Measurements from ENCODE around the gene TLX3. TPM values are rescaled to one million over a fixed set of nuclear protein-coding genes. Genes with fewer than 3 reads are reported as not detected.
"Not testable (repeated sequence)": the region's sequence is repeated elsewhere in the genome, so short reads cannot be mapped to it uniquely, and the experiment has no call there.

The TLX3 gene
- total RNA-seq, 1 experiment from 2014 or later, result 0.96 TPM

GRCh38 chr5:171323806-171324632, 15.0 kb downstream of the TLX3 start:
- no peak for DNase-seq (ENCODE audit: low read depth)

- no peak for DNase-seq (ENCODE audit: low read depth)
Observed at GRCh38 chr5:171330021-171330420, 21.0 kb downstream of the TLX3 start.

DNA sequence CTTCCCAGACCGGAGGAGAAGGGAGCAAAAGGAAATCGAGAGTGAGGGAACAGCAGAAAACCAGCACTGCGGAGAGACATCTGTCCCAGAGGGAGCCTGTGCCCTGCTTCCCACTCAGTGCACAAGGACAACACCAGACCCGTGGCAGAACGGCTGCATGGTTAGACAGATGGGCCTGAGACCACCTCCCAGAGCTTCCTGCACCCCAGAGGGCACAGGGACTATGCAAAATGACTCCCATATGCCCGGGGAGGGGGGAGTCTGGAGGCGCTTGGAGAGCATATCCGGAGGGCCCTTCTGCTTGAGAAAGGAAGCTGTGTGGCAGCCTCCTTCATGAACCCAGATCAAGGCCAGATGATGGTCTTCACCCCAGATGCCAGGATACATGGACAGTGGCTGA, 26.6 kb downstream of the TLX3 start:
- no peak for DNase-seq (ENCODE audit: low read depth)

DNA sequence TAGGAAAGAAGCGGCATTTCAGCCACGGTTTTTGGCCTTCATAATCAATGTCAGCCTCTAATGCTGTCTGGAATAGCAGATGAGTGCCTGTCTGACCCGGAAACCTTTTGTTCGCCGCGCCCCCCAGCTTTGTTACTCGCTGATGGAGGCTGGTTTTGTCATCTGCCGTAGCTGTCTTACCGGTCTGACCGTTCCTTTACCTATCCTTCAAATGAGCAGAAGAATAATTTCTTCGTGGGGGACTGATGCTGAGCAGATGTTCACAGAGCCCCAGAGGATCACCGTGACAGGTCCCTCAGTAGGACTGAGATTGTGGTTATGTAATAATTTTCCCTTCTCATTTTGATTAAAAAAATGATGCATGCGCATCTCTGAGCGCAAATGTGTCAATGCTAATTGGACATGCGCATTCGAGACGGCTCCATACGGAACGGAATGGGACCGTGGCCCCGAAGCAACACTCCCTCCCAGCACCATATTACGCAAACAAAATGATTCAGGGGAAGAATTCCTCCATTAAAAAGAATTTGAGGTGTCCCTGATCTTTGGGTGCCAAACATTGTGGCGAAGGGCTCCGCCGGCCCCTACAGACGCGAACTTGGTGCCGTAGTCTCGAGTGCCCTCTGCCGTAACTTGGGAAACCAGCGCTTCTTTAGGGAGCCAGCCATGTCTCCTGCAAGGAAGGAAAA, 27.6 kb downstream of the TLX3 start:
- DNase-seq (ENCODE audit: low read depth), result peak; percentile 37

GRCh38 chr5:171337210-171337569, 28.1 kb downstream of the TLX3 start:
- no peak for DNase-seq (ENCODE audit: low read depth)

GRCh38 chr5:171340042-171340441, 31.0 kb downstream of the TLX3 start:
- no peak for DNase-seq (ENCODE audit: low read depth)

GRCh38 chr5:171340491-171340890, 31.4 kb downstream of the TLX3 start:
- no peak for DNase-seq (ENCODE audit: low read depth)

GRCh38 chr5:171342362-171343111, 33.5 kb downstream of the TLX3 start:
- peak; percentile 45 for DNase-seq (ENCODE audit: low read depth)

DNA sequence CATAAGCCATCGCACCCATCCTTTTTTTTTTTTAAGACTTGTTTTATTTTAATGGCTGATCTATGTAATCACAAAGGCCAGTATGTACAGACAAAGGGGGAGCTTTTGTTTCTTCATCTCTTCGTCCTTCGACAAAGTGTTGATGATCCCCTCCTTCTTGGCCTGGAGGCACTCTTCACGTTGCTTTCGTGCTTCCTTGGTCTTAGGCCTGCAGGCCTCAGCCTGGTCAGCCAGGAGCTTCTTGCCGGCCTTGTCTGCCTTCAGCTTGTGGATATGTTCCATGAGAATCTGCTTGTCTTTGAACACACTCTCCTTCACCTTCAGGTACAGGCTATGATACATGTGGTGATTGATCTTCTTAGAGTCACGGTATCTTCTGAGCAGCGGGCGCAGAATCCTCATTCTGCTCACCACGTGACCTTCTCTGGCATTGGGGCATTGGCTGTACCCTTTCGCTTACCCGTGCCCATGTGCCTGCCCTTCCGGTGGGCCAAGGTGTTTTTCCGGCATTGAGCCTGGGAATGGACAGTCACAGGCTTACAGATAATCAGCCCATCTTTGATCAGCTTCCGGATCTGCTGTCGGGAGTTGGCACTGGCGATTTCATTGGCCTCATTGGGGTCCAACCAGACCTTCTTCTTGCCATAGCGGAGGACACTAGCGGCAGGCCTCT, 36.0 kb downstream of the TLX3 start:
- no peak for DNase-seq (ENCODE audit: low read depth)

GRCh38 chr5:171351536-171352073, 42.6 kb downstream of the TLX3 start:
- DNase-seq (ENCODE audit: low read depth), result no peak

DNA sequence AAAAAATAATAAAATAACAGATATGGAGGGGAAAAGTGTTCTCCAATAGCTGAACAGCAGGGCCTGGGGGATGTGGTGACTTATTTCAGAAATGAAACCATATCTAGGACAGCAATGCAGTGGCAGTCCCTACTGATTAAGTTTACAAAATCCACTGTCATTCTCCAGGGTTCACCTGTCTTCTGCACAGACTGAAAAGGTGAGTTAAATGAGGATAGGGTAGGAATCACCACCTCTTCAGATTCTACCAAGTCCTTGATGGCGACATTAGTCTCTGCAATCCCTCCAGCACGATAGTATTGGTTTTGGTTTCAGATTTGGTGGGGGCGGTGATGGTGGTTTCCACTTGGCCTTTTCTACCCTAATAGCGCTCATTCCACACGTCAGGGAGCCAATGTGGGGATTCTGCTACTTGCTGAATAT, 46.3 kb downstream of the TLX3 start:
- no peak for DNase-seq (ENCODE audit: low read depth)

GRCh38 chr5:171357843-171358242, 48.8 kb downstream of the TLX3 start:
- DNase-seq (ENCODE audit: low read depth), result no peak

DNA sequence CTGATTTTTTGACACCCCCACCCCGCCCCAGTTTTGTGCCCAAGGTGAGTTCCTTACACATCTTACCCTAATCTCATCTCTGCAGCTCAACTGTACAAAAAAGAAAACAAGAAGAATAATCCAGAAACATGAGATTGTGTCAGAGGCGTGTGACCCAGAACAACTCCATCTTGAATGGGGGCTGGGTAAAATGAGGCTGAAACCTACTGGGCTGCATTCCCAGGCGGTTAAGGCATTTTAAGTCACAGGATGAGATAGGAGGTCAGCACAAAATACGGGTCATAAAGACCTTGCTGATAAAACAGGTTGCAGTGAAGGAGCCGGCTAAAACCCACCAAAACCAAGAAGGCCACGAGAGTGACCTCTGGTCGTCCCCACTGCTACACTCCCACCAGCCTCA, 52.1 kb downstream of the TLX3 start:
- DNase-seq (ENCODE audit: low read depth), result not testable (repeated sequence)

Other genes with a start within 250 kb of the TLX3 start
- gene NPM1, start 78.6 kb downstream of the TLX3 start, total RNA-seq (2014; rRNA removed; shearing (Covaris generic)), result 785 and 796 TPM in 2 replicates
- not detected in 2 replicates for gene FGF18, start 110.4 kb downstream of the TLX3 start, total RNA-seq (2014; rRNA removed; shearing (Covaris generic))

Data from RPMI7951 (cell line).